Fibroblast of the aortic adventitia (primary cell): Measurements from ENCODE around the gene SLC27A6. TPM values are rescaled to one million over a fixed set of nuclear protein-coding genes. Genes with fewer than 3 reads are reported as not detected.
"Not testable (repeated sequence)": the region's sequence is repeated elsewhere in the genome, so short reads cannot be mapped to it uniquely, and the experiment has no call there.

Experiments
- DNase-seq: peaks from one replicate; pipeline ENCODE4 v3.0.0-alpha.2; 2010; ENCODE audit warnings: low read depth
- H3K4me3 ChIP-seq: 2 replicates; pipeline ENCODE4 v1.5.1; 2011; ENCODE audit warnings: low read depth, mild to moderate bottlenecking, control low read depth, low read length, moderate library complexity
- total RNA-seq: library from RNA; depleted of rRNA; stranded (reverse); fragments of >200 nt; gene quantifications from 2 replicates; pipeline ENCODE4 v1.2.3, GENCODE V29; 2012; ENCODE audit warnings: low replicate concordance
- TF ChIP-seq, protein P1 (sequence below): IDR thresholded peaks from 2 replicates; pipeline ENCODE4 v1.5.1; 2011; ENCODE audit warnings: mild to moderate bottlenecking, low read length, control low read depth, inconsistent platforms; ENCODE audit not compliant: insufficient read depth

The SLC27A6 gene
- total RNA-seq: not detected in 2 replicates

GRCh38 chr5:128965011-128965637 is at the start of gene SLC27A6:
Gene SLC27A6, plus strand, starts transcription at chr5:128965488. Its CDS starts 650 bp downstream, at chr5:128966138.
- TF ChIP-seq, protein P1, sequence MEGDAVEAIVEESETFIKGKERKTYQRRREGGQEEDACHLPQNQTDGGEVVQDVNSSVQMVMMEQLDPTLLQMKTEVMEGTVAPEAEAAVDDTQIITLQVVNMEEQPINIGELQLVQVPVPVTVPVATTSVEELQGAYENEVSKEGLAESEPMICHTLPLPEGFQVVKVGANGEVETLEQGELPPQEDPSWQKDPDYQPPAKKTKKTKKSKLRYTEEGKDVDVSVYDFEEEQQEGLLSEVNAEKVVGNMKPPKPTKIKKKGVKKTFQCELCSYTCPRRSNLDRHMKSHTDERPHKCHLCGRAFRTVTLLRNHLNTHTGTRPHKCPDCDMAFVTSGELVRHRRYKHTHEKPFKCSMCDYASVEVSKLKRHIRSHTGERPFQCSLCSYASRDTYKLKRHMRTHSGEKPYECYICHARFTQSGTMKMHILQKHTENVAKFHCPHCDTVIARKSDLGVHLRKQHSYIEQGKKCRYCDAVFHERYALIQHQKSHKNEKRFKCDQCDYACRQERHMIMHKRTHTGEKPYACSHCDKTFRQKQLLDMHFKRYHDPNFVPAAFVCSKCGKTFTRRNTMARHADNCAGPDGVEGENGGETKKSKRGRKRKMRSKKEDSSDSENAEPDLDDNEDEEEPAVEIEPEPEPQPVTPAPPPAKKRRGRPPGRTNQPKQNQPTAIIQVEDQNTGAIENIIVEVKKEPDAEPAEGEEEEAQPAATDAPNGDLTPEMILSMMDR: no peak
- no peak within 1 kb of the TSS for H3K4me3 ChIP-seq

GRCh38 chr5:128919542-128919941 is 45.7 kb upstream of the SLC27A6 start:
- no peak for DNase-seq
- TF ChIP-seq, protein P1: no peak
- no peak overlapping the region for H3K4me3 ChIP-seq

More at GRCh38 chr5:128965011-128965637, at the start of gene SLC27A6:
- DNase-seq: no peak

- TF ChIP-seq, protein P1: no peak
- no peak overlapping the region for H3K4me3 ChIP-seq
- DNase-seq: no peak
Measured at GRCh38 chr5:128920345-128921215, 44.7 kb upstream of the SLC27A6 start.

GRCh38 chr5:128924299-128924698 is 41.0 kb upstream of the SLC27A6 start:
- DNase-seq: no peak
- H3K4me3 ChIP-seq: no peak overlapping the region
- TF ChIP-seq, protein P1: no peak

- DNase-seq: no peak
- no peak overlapping the region for H3K4me3 ChIP-seq
- TF ChIP-seq, protein P1: no peak
Measured at GRCh38 chr5:128925973-128926372, 39.3 kb upstream of the SLC27A6 start.

DNA sequence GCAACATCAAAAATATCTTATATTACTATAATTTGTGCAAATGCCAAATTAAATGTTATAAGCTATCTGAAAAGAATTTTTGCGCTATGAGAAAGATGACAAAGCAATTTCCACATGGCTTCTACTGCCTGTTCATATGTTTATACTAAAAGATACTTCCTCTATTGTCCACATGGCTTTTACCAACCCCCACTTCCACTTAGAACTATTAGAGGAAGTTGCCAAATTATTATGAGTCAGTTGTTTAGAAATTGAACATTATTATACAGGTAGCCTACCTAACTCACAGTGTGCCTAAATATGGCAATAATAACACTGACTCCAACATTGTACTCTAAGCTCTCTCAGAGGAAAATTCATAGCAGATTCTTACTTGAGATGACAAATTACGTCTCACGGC is 37.6 kb upstream of the SLC27A6 start:
- TF ChIP-seq, protein P1: no peak
- DNase-seq: no peak
- H3K4me3 ChIP-seq: no peak overlapping the region

- H3K4me3 ChIP-seq, DNase-seq: not testable (repeated sequence)
Measured at GRCh38 chr5:128932232-128932631, 33.1 kb upstream of the SLC27A6 start.

GRCh38 chr5:128943100-128943499 is 22.2 kb upstream of the SLC27A6 start:
- DNase-seq: not testable (repeated sequence)

More at GRCh38 chr5:128943100-128943499, 22.2 kb upstream of the SLC27A6 start:
- H3K4me3 ChIP-seq: not testable (repeated sequence)
